ENCODE results near the gene OTOP1.
"Not testable (repeated sequence)": the region's sequence is repeated elsewhere in the genome, so short reads cannot be mapped to it uniquely, and the experiment has no call there.

The OTOP1 gene

DNA sequence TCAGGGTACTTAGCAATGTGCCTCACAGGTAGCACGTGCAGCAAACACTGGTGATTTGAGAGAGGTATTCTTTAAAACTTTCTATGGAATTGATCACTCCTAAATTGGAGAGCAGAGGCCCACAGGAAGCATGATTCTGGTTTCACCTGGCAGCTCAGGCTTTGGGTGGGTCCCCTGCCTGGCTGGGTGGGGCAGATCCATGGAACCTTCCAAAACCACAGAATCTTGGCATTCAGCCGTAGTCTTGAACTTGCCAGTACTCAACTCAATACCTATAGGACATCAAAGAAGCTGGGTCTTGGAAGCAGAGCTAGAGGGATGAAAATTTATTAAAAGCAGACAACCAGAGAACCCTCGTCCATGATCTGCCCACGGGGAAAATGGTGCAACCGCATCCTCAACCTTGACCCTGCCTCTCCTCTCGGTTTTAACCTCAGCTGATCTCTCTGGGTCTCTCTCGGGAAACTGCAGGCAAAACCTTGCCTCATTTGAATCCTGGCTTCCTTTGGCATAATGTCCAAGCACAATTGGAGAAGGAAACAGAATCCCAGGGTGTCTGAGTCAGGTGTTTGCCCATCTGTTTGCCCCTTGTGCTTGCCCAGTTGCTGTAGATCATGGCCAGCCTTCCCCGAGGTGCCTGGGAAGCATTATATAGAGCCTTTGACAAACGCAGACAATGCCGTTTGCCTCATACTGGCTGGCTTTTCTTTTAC, 22.9 kb downstream of the OTOP1 start:
- Mint-ChIP-seq H3K9me3 (no peaks in the 10 kb centered on the region), H3K4me1 (no peaks in the 10 kb centered on the region), H3K27ac (no peak overlapping the region), H3K4me3 (no peak overlapping the region), H3K36me3 (no peaks in the 10 kb centered on the region), H3K27me3 (peaks cover 12% of the 10 kb centered on the region)

DNA sequence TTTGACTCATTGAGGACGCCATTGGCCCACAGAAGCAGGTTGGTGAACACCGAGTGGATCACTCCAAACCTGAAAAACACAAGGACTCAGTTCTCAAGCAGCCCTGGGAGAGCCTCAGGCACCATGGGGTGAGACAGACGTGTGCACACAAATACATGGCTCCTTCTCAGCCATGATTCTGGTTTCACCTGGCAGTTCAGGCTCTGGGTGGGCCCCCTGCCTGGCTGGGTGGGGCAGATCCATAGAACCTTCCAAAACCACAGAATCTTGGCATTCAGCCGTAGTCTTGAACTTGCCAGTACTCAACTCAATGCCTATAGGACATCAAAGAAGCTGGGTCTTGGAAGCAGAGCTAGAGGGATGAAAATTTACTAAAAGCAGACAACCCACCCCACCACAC, 24.2 kb downstream of the OTOP1 start:
- H3K9me3 Mint-ChIP-seq = no peaks in the 10 kb centered on the region
- no peak overlapping the region for H3K4me3 Mint-ChIP-seq
- no peak overlapping the region for H3K27ac Mint-ChIP-seq
- H3K36me3 Mint-ChIP-seq = no peaks in the 10 kb centered on the region
- H3K4me1 Mint-ChIP-seq = no peaks in the 10 kb centered on the region
- H3K27me3 Mint-ChIP-seq = peaks cover 13% of the 10 kb centered on the region

DNA sequence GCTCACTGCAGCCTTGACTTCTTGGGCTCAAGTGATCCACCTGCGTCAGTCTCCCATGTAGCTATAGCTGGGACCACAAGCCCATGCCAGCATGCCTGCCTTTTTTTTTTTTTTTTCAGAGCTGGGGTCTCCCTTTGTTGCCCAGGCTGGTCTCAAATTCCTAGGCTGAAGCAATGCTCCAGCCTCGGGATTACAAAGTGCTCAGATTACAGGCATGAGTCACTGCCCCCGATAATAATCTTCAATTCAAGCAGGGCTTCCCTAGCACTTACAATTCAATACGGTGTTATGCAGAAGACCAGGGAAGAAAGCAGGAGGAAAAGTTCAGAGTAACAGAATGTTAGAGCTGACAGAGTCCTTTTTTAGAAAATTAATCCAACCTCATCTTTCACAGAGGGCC, 26.1 kb downstream of the OTOP1 start:
- Mint-ChIP-seq H3K9me3 (no peaks in the 10 kb centered on the region), H3K4me3 (no peak overlapping the region), H3K27me3 (peaks cover 10% of the 10 kb centered on the region), H3K36me3 (no peaks in the 10 kb centered on the region), H3K27ac (no peak overlapping the region), H3K4me1 (no peaks in the 10 kb centered on the region)

DNA sequence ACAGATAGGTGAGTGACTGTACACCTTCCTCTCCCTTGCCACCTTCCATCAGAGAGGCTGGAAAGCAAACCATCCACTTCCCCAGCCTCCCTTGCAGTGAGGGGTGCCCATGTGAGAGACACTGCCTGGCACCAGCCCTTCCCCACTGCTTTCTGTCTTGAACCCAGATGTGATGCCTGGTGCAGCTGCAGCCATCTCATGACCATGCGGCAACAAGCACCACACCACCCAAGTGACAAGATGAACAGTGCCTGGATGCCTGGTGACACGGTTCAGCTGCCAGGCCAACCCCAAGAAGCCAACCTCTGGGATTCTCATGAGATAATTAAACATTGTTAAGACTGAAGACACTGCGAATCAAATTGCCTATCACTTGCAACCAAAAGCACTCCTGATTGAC, 31.4 kb downstream of the OTOP1 start:
- Mint-ChIP-seq H3K4me1 (no peaks in the 10 kb centered on the region), H3K27ac (no peak overlapping the region), H3K9me3 (no peaks in the 10 kb centered on the region), H3K36me3 (no peaks in the 10 kb centered on the region), H3K4me3 (no peak overlapping the region), H3K27me3 (peaks cover 10% of the 10 kb centered on the region)

- not testable (repeated sequence) for H3K9me3 Mint-ChIP-seq, H3K36me3 Mint-ChIP-seq, H3K27ac Mint-ChIP-seq, H3K4me3 Mint-ChIP-seq, H3K4me1 Mint-ChIP-seq
- peaks cover 22% of the 10 kb centered on the region for H3K27me3 Mint-ChIP-seq
These were observed 38.2 kb downstream of the OTOP1 start for GRCh38 chr4:4188557-4188956.

- Mint-ChIP-seq H3K4me1 (no peaks in the 10 kb centered on the region), H3K9me3 (no peaks in the 10 kb centered on the region), H3K27me3 (peaks cover 21% of the 10 kb centered on the region), H3K4me3 (no peak overlapping the region), H3K36me3 (no peaks in the 10 kb centered on the region), H3K27ac (no peak overlapping the region)
These were observed 41.2 kb downstream of the OTOP1 start for GRCh38 chr4:4185528-4185927.

GRCh38 chr4:4182835-4183568, 43.7 kb downstream of the OTOP1 start:
- H3K4me3 Mint-ChIP-seq = no peak overlapping the region
- H3K36me3 Mint-ChIP-seq = no peaks in the 10 kb centered on the region
- no peaks in the 10 kb centered on the region for H3K9me3 Mint-ChIP-seq
- H3K4me1 Mint-ChIP-seq = no peaks in the 10 kb centered on the region
- no peak overlapping the region for H3K27ac Mint-ChIP-seq
- peaks cover 25% of the 10 kb centered on the region for H3K27me3 Mint-ChIP-seq

- no peaks in the 10 kb centered on the region for H3K4me1 Mint-ChIP-seq
- no peaks in the 10 kb centered on the region for H3K9me3 Mint-ChIP-seq
- H3K4me3 Mint-ChIP-seq = no peak overlapping the region
- H3K27me3 Mint-ChIP-seq = peaks cover 8% of the 10 kb centered on the region
- no peaks in the 10 kb centered on the region for H3K36me3 Mint-ChIP-seq
- H3K27ac Mint-ChIP-seq = no peak overlapping the region
These were observed 56.1 kb downstream of the OTOP1 start for GRCh38 chr4:4170596-4171150.

DNA sequence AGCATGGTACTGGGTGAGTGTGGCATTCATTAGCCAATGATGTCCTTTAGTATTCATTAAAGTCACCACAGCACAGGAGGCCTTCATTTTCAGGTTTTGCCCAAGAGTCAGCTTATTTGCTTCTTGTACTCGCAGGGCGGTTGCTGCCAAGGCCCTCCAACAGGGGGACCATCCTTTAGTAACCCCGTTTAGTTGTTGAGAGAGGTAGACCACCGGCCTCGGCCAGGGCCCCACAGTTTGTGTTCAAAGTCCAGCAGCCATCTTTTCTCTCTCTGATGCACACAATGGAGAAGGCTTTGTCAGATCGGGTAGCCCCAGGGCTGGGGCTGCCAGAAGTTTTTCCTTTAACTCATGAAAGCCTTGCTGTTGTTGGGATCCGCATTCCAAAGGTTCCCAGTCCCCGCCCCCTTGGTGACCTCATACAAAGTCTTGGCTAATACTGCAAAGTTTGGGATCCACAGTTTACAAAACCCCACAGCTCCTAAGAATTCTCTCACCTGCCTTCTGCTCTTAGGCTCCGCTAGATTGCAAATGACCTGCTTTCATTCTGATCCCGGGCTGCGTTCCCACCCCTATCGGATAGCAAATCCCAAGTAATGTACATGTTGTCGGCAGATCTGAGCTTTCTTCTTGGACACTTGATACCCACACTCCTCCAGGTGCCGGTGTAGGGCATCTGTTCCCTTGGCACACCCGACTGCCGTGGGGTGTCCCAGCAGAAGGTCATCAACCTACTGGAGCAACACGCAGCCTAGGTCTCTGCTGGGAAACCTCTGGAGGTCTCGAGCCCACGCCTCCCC, 58.5 kb downstream of the OTOP1 start:
- H3K4me3 Mint-ChIP-seq, H3K9me3 Mint-ChIP-seq, H3K27me3 Mint-ChIP-seq, H3K36me3 Mint-ChIP-seq, H3K27ac Mint-ChIP-seq, H3K4me1 Mint-ChIP-seq: not testable (repeated sequence)

- H3K27me3 Mint-ChIP-seq, H3K4me3 Mint-ChIP-seq, H3K27ac Mint-ChIP-seq, H3K4me1 Mint-ChIP-seq, H3K9me3 Mint-ChIP-seq, H3K36me3 Mint-ChIP-seq: not testable (repeated sequence)
These were observed 59.7 kb downstream of the OTOP1 start for GRCh38 chr4:4166986-4167385.

GRCh38 chr4:4165701-4166392, 60.9 kb downstream of the OTOP1 start:
- not testable (repeated sequence) for H3K9me3 Mint-ChIP-seq, H3K27ac Mint-ChIP-seq, H3K27me3 Mint-ChIP-seq, H3K4me1 Mint-ChIP-seq, H3K4me3 Mint-ChIP-seq, H3K36me3 Mint-ChIP-seq

- H3K36me3 Mint-ChIP-seq, H3K27me3 Mint-ChIP-seq, H3K4me1 Mint-ChIP-seq, H3K4me3 Mint-ChIP-seq, H3K27ac Mint-ChIP-seq, H3K9me3 Mint-ChIP-seq: not testable (repeated sequence)
These were observed 62.1 kb downstream of the OTOP1 start for GRCh38 chr4:4164532-4165173.

DNA sequence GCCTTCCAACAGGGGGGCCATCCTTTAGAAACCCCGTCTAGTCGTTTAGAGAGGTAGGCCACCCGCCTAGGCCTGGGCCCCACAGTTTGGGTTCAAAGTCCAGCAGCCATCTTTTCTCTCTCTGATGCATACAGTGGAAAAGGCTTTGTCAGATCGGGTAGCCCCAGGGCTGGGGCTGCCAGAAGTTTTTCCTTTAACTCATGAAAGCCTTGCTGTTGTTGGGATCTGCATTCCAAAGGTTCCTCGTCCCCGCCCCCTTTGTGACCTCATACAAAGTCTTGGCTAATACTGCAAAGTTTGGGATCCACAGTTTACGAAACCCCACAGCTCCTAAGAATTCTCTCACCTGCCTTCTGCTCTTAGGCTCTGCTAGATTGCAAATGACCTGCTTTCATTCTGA, 64.5 kb downstream of the OTOP1 start:
- not testable (repeated sequence) for H3K9me3 Mint-ChIP-seq, H3K27ac Mint-ChIP-seq, H3K4me3 Mint-ChIP-seq, H3K27me3 Mint-ChIP-seq, H3K4me1 Mint-ChIP-seq, H3K36me3 Mint-ChIP-seq

DNA sequence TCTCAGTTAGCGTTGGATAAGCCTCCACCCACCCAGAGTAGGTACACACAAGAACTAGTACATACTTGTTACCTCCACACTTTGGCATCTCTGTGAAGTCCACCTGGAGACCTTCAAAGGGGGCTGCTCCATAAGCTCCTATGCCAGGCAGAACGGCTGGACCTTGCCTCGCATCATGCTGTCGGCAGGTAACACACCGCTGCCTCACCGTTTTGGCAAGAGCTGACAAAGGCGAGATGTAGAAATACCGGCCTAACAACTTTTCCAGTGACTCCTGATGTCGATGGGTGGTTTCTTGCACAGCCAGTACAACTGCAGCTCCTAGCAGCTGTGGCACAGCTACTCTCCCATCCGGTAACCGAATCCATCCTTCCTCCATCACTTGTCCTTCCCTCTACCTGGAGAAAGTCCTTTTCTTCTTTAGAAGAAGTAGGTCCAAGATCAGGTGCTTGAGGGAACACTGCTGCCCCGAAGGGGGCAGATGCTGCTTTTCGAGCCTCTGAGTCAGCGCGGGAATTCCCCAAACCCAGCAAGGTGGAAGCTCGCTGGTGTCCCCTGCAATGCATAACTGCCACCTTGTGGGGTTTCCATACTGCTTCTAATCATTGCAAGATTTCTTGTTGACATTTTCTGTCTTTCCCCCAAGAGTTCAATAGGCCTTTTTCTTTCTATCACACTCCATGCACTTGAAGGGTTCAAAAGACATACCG, 65.6 kb downstream of the OTOP1 start:
- not testable (repeated sequence) for H3K36me3 Mint-ChIP-seq, H3K27me3 Mint-ChIP-seq, H3K4me3 Mint-ChIP-seq, H3K9me3 Mint-ChIP-seq, H3K4me1 Mint-ChIP-seq, H3K27ac Mint-ChIP-seq

DNA sequence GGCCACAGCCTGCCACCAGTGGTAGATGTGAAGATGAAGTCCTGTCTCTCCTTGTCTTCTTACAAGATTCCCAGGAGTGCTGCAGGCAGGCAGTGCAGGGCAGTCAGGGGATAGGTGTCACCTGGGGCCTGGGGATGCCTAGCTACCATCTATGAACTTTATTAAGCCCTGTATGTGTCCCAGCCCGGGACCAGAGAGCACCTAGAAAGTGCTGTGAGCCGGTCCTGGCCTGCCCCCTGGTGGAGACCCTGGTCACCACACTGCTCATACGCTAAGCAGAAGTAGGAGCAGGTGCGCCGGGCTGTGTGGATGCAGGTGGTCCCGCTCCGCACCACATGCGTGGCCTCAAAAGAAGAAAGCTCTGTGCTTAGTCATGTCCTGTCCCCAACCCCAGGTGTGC, 81.1 kb downstream of the OTOP1 start:
- peaks cover 24% of the 10 kb centered on the region for H3K27me3 Mint-ChIP-seq
- not testable (repeated sequence) for H3K27ac Mint-ChIP-seq, H3K4me3 Mint-ChIP-seq, H3K9me3 Mint-ChIP-seq, H3K36me3 Mint-ChIP-seq, H3K4me1 Mint-ChIP-seq

Data from activated naive CD4-positive, alpha-beta T cell treated with anti-CD3 and anti-CD28 coated beads, Interleukin-2, amount 50 U/mL, for 24 hours (primary cell).